Left forelimb (tissue), 1 donor: Measurements from ENCODE around the gene ARHGAP42.

Source experiments
- DNase-seq: peaks from one replicate; pipeline ENCODE4 v3.0.0-alpha.2; 2018; ENCODE audit warnings: low spot score

Gene ARHGAP42

GRCh38 chr11:100918551-100919500, 231.7 kb downstream of the ARHGAP42 start:
- no peak for DNase-seq

- DNase-seq, result no peak
These were observed 233.5 kb downstream of the ARHGAP42 start for GRCh38 chr11:100920593-100920992.

DNA sequence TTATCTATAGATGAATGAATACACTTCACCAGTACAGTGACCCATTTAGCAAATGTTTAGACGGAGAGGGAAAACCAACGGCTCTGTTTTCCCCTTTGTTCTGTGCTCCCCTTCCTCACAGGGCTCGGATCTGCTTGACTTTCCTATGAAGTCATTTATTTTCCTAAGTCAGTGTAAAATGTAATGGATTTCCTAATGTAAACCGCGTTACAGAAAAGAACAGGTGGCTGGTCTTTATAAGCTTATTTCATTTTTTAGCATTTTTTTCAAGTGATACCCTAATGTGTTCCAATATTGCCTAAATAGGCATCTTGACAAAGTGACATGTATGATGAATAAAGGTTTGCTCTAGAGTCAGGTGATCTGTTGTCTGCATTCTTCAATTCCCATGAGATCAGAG, 235.0 kb downstream of the ARHGAP42 start:
- DNase-seq, result no peak

- no peak for DNase-seq
These were observed 236.5 kb downstream of the ARHGAP42 start for GRCh38 chr11:100923555-100923954.

- no peak for DNase-seq
These were observed 238.8 kb downstream of the ARHGAP42 start for GRCh38 chr11:100925935-100926334.

GRCh38 chr11:100927579-100927978, 240.5 kb downstream of the ARHGAP42 start:
- DNase-seq, result no peak

GRCh38 chr11:100928426-100928825, 241.3 kb downstream of the ARHGAP42 start:
- no peak for DNase-seq

DNA sequence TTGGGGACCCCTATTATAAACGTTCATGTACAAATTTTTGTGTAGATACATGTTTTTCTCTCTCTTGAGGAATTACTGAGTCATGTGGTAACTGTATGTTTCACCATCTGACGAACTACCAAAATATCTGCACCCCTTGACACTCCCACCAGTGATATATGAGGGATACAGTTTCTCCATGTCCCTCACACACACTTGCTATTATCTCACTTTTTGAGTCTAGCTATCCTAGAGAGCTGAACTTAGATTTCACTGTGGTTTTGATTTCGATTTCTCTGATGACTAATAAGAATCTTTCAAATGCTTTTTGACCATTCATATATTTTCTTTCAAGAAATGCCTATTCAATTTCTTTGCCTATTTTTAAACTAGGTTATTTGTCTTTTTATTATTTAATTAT, 242.3 kb downstream of the ARHGAP42 start:
- DNase-seq, result no peak

- no peak for DNase-seq
These were observed 243.2 kb downstream of the ARHGAP42 start for GRCh38 chr11:100930185-100930778.

- DNase-seq, result no peak
These were observed 245.5 kb downstream of the ARHGAP42 start for GRCh38 chr11:100932474-100933100.

DNA sequence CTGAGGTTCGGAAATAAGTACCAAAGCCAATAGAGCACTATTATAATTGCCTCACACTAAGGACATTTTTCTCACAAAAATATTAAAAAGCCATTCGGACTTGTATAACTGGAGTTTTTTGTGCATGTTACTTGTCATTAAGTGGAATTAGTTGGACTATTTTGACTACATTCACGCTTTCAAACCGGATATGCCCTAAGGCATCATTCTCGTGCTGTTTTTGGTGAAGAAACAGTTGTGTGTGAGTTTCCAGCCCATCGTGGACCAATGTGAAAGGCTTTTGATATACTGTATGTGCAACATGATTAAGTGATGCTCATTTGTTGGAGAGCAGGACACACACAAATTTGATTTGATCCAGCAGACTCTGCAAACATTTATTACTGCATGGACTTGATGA, 249.7 kb downstream of the ARHGAP42 start:
- no peak for DNase-seq

DNA sequence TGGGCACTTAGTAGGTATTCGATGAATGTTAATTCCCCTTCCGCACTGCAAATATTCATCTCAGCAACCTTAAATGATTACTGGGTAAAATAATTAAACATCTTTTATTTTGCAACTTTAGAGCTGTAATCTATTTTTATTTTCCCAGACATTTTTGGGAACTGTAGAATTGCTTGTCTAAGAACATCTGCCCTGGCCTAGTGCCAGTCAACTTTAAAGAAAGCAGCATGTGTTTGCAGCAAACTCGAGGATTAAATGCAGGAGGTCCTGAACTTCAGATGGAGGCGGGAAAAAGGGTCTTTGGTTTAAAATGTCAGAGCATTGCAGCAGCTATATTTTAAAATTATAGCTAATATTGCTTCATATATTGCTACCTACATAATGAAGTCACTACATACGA, 252.5 kb downstream of the ARHGAP42 start:
- DNase-seq, result no peak

GRCh38 chr11:100940111-100940510, 253.0 kb downstream of the ARHGAP42 start:
- DNase-seq, result no peak

GRCh38 chr11:100941033-100941432, 253.9 kb downstream of the ARHGAP42 start:
- no peak for DNase-seq

GRCh38 chr11:100942016-100942415, 254.9 kb downstream of the ARHGAP42 start:
- DNase-seq, result no peak

- DNase-seq, result no peak
These were observed 261.8 kb downstream of the ARHGAP42 start for GRCh38 chr11:100948936-100949335.

GRCh38 chr11:100949443-100949842, 262.4 kb downstream of the ARHGAP42 start:
- no peak for DNase-seq

- no peak for DNase-seq
These were observed 268.2 kb downstream of the ARHGAP42 start for GRCh38 chr11:100955318-100955717.

DNA sequence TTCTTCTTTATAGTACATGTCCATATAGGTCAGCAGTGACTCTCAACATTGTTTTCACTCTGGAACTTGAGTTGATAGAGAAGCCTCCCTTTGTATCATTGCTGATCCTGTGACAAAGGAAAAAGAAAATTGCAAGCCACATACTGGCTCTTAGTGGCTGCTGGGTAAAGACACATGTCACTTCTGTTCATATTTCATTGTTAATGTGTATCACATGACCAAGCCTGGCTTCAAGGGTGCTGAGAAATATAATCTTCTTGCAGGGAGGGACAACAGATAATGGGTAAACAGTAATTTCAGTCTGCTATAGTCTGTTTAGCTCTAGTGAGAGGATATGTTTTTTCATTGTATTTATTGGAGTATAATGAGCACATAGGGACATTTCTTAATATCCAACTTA, 269.3 kb downstream of the ARHGAP42 start:
- DNase-seq, result no peak

DNA sequence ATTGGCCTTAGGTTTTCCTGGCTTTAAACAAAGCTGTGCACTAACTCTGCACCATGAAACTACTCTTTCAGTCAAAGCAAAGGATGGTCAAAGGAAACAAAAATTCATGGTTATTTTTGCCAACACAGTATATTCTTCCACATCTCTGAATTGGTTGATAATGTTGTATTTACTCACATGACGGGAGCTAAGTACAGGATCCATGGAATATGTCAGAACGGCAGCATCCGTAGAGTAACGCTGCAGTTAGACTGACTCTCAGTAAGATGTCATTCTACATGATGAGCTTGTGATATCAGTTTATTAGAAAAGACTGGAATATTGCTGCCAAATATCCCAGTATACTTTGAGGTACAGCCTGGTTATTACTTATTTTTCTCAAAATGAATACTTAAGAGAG, 270.4 kb downstream of the ARHGAP42 start:
- DNase-seq, result no peak

DNA sequence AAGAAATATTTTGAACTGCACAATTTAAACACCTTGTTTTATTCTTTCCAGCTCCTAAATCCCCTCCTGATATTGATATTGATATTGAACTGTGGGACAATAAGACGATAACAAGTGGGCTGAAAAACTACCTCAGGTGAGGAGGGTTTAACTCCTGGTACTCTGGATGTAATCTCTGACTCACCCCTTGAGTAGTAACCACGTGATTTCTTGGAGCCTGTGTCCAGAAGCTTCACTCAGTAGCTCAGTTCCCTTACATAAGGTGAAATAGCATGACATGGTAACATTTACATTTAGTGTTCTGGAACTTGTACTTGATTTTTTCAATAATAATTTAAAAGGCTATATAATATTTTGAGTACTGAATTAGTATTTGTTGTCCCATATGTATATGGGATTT, 274.5 kb downstream of the ARHGAP42 start:
- DNase-seq, result no peak

DNA sequence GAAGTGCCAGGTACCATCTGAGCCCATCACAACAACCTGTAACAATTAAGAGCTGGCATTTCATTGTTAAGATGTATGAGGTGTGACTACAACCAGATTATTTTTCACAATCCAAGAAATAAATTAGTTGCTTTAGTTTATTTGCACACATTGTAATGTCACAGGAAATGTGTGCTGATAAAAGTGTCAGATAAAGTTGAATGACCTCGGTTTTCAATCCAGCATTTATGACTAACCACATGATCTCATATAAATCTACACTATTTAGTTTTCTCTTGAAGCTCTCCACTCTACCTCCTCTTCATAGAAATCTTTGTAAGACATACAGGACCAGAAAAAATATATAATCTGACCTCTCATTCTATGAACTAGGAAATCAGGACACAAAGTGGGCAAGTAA, 276.3 kb downstream of the ARHGAP42 start:
- DNase-seq, result no peak

DNA sequence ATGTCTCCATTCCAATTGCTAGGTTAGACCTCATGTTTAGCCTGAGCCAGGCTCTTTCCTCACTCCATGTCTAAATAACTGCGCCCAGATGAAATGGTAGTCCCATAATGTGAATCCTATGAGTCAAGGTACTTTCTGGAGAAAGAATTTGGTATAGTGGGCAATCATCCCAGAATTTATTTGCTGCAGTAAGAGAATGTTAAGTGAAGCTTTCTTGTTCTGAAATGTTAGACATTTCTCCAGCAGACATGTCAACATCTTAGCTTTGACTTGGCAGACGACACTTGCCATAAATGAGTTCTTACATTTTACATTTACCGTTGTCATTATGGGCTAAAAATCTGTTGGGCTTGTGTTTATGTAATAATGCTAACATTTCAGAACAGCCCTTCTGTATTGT, 277.3 kb downstream of the ARHGAP42 start:
- no peak for DNase-seq
